Measurements from ENCODE around the gene PPT2. TPM values are rescaled to one million over a fixed set of nuclear protein-coding genes. Genes with fewer than 3 reads are reported as not detected.
"Not testable (repeated sequence)": the region's sequence is repeated elsewhere in the genome, so short reads cannot be mapped to it uniquely, and the experiment has no call there.

The PPT2 gene
- total RNA-seq, 1 donor from 2014 or later: 54.3 TPM

- no peak for DNase-seq (ENCODE audit: extremely low read depth, low read depth, low spot score)
Measured at GRCh38 chr6:32126880-32127279, 27.1 kb upstream of the PPT2 start.

DNA sequence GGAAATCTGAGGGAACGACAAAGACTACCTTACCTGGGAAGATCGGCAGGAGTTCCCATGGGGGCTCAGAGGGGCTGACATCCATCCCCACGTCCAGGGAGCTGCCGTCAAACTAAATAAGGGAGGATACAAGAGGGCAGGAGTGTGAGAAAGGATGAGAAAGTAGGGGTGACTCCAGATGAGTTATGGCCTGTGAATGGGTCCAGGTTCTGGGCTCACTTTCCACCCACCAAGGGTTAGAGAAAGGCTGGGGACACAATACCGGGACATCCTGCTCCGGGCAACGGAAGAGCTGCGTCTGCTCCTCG lies 26.6 kb upstream of the PPT2 start:
- no peak for DNase-seq (ENCODE audit: extremely low read depth, low read depth, low spot score)

DNA sequence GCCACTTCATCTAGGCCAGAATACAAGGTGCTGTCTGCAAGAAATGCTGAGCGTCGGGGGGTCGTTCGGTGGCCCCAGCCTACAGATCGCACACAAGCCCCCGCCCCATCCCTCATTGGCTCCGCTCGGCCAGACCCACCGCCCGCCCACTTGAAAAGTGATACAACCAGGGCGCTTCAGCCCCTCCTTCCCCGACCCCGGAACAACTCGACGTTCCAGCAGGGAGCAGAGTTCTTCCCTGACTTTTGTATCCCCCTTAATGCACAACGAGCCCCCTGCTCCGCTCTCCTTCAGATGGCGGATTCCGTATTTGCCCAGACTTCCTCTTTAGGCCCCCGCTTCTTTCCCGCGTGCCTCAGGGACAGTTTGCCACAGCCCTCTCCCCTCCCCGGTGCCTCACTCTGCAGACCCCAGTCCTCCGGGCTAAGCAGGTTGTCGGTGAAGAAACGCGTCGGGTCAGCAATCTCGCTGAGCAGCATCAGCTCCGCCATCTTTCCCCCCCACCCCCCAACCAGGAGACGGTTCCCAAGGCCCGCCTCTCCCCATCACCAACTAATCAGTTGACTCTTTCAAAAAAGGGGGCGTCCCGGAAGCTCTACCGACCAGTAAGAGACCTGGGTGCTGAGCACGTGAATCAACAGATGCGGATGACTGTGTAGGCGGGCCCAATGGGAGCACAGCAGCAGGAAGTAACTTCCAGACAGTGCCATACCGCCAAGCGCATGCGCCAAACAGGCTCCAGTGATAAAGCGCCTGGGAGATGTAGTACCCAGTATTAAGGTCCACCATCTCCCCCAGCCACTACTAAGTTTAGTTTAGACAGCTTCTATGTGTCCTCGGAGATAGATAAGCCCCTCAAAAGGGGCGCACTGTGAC lies 26.0 kb upstream of the PPT2 start, which contains the start of gene ATF6B:
Gene ATF6B (minus strand): TSS at position 530 of the 876 bp plus-strand sequence. CDS start 39 bp downstream, at position 491.
- DNase-seq (ENCODE audit: extremely low read depth, low read depth, low spot score): peak; percentile 92

- DNase-seq (ENCODE audit: extremely low read depth, low read depth, low spot score): no peak
Measured at GRCh38 chr6:32128751-32129296, 25.1 kb upstream of the PPT2 start.

DNA sequence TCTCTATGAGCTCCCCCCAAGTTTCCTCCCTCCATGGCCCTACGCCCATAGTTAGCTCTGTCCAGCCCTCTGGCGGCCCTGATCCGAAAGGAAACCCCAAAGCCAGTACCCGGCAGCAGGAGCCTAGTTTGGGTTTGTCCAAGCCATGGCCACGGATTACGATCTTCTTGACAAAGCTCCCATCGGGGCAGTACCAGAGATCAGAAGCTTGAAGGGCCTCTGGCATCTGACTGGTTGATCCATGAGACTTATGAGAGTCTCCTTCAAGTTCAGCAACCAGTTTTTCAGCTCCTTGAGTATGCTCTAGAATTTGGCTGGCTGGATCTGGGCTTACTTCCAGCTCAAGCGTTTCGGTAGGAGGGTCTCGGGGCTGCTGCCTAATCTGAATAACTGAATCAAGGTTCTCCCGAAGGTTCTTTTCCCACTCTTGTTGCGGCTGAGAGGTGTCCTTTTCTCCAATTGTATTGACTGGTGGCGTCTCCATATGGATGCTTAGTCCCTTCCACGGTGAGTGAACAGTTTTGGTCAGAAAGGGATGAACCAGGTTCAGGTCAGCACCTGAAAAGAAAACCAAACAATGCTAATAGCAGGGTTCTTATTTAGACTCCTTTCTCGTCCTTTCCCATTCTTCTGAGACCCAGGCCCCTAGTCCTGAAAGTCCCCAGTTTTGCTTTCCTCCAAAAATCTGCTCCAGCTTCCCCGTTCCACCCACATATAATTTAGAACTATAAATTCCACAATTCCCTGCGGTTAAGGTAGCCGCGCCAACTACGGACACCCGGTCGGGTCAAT lies 24.4 kb upstream of the PPT2 start:
- no peak for DNase-seq (ENCODE audit: extremely low read depth, low read depth, low spot score)

DNA sequence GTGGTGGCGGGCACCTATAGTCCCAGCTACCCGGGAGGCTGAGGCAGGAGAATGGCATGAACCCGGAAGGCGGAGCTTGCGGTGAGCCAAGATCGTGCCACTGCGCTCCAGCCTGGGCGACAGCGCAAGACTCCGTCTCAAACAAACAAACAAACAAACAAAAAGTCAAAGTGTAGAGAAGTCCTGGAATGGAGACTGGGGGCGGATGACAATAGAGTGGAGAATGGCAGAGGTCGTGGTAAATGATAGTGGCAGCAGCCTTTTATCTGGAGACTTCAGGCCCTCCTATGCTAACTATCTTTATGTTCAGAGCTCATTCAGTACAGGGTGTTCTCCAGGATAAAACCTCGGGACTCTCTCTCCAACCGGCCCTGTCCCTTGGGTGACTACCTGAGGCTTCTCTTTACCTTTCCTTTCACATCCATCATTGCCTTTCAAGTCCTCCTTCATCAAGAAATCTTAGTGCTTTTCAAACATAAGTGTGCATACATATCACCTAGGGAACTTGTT lies 22.4 kb upstream of the PPT2 start:
- no peak for DNase-seq (ENCODE audit: extremely low read depth, low read depth, low spot score)

DNA sequence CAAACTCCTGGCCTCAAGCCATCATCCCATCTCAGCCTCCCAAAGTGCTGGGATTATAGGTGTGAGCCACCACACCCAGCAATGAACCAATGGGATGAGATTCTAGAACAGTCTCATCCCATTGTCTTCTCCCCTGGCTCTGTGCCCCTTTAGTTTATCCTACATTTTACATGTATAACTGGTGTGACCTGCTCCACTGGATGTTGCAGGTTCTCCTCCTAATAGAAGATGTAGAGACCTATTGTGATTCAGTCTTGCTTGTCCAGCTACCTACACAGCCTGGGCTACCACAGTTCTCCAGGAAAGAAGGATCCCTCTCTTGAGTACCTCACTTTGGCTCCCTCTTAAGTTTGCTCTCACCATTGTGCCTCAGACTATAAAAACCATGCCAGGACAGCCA lies 21.8 kb upstream of the PPT2 start:
- DNase-seq (ENCODE audit: extremely low read depth, low read depth, low spot score): no peak

DNA sequence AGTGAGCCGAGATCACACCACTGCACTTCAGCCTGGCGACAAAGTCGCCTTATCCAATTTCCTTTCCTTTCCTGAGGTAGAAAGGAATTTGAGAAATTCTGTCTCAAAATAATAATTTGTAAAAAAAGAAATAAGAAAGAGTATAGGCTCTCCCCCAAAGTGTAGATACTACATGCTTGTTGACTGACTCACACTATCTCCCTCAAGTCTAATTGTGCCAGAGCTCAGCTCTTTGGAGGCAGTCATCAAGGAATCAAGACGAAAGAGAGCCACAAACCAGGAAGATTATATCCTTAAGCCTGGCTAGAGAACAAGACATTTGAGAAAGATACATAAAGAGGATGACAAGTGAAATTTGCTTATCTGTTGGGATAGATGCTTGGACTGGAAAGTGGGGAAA lies 20.2 kb upstream of the PPT2 start:
- no peak for DNase-seq (ENCODE audit: extremely low read depth, low read depth, low spot score)

DNA sequence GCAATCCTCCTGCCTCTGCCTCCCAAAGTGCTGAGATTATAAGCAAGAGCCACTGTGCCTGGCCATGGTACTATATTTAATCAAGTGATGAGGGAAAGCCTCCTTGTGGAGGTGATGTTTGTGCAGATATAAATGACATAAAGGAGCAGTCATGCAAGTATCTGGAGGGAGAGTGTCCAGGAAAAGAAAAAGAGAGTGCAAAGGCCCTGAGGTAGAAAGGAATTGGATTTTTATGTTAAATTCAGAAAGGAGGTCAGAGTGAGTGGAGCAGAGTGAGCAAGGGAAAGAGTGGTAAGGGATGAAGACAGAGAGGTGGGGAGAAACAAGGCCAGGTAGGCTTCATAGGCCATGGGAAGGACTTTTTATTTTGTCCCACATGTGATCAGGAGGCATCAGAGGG lies 16.5 kb upstream of the PPT2 start:
- no peak for DNase-seq (ENCODE audit: extremely low read depth, low read depth, low spot score)

DNA sequence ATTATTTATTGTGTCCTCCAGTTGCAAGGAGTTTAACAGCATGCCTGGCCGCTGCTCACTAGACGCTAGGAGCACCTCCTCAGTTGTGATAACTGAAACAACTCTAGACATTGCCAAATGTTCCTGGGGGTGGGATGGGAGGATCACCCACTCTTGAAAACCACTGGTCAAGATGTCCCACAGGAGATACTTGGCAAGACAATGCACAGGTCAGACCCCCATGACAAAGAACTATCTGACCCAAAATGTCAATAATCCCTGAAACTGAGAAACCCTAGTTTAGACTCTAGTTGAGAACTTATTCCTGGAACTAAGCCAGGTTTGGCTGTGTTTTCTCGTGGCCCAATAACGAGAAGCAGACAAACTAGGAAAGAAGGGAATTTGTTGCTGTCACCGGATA lies 14.4 kb upstream of the PPT2 start:
- no peak for DNase-seq (ENCODE audit: extremely low read depth, low read depth, low spot score)

GRCh38 chr6:32140420-32141046 lies 13.4 kb upstream of the PPT2 start:
- DNase-seq (ENCODE audit: extremely low read depth, low read depth, low spot score): no peak

GRCh38 chr6:32144238-32144637 lies 9.7 kb upstream of the PPT2 start:
- DNase-seq (ENCODE audit: extremely low read depth, low read depth, low spot score): not testable (repeated sequence)

DNA sequence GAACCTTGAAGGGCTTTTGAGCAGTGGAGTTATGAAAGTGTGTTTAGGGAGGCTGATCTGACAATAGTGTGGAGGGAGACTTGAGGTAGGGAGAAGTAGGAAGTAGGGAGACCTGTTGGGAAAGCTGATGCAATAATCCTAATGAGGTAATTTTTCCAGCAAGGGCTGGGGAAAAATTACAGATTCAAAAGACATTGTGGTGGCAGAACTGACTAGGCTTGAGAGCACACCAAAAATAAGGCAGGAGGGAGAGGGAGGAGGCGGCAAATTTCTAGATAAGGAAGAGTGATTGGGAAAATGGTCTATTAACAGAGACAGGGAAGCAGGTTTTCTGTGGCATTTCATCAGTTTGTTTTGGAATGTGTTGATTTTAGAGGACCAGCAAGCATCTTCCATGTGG lies 7.7 kb upstream of the PPT2 start:
- no peak for DNase-seq (ENCODE audit: extremely low read depth, low read depth, low spot score)

DNA sequence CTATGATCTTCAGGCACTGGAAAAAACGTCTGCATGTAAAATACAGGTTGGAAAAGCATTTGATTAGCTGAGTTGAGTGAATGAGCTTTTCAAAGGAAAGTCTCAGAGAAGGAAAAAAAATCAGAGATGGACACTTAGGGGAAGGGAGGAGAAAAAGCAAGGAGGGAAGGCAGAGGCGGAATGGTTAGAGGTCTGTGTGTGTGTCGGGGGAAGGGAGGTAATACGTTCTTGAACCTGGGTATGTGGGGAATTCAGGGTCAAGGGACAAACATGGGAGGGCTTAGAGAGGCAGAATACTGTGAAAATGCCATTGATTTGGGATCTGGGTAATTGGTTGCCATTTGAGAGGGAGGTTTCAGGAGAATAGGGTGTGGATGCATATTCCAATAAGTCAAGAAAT lies 7.3 kb upstream of the PPT2 start:
- DNase-seq (ENCODE audit: extremely low read depth, low read depth, low spot score): no peak

- DNase-seq (ENCODE audit: extremely low read depth, low read depth, low spot score): no peak
Measured at GRCh38 chr6:32147401-32148132, 6.4 kb upstream of the PPT2 start.

GRCh38 chr6:32148289-32149091 lies 5.5 kb upstream of the PPT2 start:
- DNase-seq (ENCODE audit: extremely low read depth, low read depth, low spot score): no peak

GRCh38 chr6:32149092-32149755 lies 4.7 kb upstream of the PPT2 start:
- DNase-seq (ENCODE audit: extremely low read depth, low read depth, low spot score): no peak

DNA sequence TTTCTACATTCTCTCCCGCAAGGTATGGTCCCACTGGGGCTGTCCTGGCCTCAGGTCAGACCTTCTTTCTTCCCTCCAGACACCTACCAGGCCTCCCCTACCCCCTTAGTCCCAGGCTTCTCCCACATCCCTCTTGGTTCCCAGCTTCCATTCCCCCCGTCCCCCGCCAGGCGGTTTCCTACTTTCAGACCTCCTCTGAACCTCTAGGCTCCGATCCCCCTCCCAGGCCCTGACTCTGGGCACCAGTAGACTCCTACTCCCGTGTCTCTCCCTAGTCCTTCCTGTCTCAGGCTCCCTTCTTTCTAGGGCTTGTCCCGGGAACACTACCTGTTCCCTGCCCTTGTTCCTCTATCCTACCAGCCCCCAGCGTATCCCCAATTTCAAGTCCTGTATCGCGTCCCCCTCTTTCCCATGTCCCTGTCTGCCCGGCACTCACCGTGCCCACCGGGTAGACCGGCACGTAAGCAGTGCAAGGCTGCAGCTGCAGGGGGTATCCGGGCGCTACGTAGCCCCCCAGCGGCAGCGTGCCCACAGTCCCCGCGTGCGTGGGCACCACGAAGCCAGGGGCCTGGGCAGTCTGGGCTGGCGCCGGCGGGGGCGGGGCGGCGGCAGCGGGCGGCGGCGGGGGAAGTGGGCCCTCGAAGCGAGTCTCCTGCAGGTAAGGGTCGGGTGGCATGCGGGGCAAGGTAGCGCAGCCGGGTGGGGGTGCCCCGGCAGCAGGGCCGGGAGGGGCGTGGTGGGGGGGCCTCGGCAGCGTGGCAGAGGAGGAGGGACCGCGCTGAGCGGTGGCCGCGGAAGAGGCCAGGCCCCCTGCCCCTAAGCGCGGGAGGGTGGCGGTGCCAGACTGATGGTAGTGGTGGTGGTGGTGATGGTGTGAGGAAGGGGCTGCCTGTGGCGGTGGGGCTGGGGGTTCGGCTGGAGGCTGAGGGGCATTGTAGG lies 3.7 kb upstream of the PPT2 start:
- no peak for DNase-seq (ENCODE audit: extremely low read depth, low read depth, low spot score)
